Endometrial microvascular endothelial cells (primary cell): ENCODE measurements around the gene MYORG. TPM values are rescaled to one million over a fixed set of nuclear protein-coding genes. Genes with fewer than 3 reads are reported as not detected.

Experiments used
- in situ Hi-C: cut with HindIII; loops from 2 replicates; pipeline ENCODE4 v1.10.0; 2017; ENCODE audit warnings: low sequenced_read_pairs, low pct_unique_long_range_greater_than_20kb; ENCODE audit errors: inconsistent ontology term
- total RNA-seq: library from RNA; depleted of rRNA; stranded (reverse); fragments of >200 nt; gene quantifications from one replicate; pipeline ENCODE4 v1.2.3, GENCODE V29; 2015; ENCODE audit errors: inconsistent ontology term

MYORG gene
- 10.4 TPM for total RNA-seq

DNA sequence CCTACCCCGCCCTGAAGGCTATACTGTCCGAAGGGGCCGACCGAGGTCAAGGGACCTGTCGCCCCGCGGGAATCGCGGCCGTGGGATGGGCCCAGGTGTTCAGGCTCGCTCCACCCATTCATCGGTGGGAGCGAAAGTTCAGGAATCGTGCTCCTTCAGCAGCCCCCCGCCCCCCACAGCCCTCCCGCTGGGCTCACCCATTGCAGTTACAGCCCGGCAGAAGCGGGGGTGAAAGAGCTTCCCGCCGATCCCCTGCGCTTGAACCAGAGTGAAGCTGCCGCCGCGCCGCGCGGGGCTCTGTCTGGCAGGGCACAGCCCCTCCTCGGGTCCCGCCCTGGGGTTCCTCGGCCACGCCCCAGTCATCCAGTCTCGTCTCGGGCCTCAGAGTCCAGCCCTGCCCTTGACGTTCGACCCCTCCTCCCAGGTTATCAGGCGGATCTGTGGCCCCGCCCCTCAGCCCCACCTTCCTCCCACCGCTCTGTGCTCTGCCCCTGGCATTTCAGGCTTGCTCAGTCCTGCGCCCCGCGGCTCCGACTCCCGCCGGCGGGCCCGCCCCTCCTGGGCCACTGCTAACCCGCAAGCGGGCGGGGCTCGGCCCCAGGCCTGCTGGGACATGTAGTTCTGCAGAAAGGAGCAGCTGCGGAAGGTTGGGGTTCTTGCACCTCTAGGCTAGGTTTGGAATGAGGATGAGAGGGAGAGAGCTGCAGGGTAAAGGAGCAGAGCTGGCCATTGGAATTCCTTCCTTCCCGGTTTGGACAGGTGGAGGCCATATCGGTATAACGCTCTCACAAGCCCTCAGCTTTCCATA is at the start of gene MYORG:
Gene MYORG, minus strand, starts transcription at position 303 of the 808 bp plus-strand sequence. CDS start 3,955 bp downstream, outside the sequence.
- in situ Hi-C loops = no loop called here

DNA sequence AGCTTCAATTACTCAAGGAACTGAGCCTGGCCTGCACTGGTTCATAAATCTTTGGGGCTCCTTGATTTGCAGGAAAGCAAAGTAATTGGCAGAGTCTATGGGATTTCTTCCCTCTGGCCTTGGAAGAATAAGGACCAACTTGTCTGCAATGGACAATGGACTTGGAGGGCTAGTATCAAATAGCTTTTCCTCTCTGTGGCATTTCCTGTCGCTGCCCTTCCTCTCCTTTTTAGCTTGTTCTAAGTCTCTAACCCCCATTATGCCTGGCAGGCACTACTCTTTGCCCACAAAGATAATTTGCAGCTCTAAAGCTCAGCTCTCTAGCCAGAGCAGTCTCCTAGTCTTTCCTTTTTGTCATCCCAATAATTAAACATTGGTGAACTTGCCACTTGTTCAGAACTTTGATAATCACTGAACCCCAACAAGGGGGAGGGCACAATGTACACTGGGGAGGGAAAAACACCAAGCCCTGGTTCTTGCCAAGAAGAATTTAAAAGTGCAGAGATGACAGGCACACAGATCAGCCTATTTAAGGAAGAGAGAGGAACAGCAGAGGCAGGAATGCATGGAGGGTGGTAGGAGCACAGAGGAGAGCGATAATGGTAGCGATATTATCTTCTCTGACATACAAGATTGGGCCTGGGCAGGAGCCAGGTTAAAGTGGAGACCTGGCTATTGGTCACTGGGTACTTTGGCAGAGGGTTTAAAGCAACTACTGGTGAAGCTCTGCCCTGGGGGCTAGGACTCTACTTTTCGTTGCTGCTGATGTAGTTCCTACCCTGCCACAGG is 43.2 kb upstream of the MYORG start:
- in situ Hi-C loops = no loop called here

DNA sequence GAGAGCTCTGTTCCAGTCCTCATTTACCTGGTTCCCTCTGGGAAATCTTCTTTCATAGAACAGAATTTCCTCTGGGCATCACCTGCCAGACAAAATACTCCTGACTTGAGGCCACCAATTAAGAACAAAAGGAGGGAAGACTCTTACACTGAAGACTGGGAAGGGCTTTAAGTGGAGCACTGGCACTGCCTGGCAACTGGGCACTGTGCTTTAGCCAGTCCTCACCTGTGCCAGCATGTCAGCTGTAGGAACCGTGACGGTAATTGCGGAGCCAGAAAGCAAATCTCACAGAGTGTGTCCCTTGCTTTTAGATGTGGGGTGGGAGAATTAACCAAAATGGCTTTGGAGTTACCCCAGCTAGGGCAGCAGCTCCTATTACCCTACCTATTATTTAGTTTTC is 41.0 kb upstream of the MYORG start:
- in situ Hi-C loops = no loop called here

DNA sequence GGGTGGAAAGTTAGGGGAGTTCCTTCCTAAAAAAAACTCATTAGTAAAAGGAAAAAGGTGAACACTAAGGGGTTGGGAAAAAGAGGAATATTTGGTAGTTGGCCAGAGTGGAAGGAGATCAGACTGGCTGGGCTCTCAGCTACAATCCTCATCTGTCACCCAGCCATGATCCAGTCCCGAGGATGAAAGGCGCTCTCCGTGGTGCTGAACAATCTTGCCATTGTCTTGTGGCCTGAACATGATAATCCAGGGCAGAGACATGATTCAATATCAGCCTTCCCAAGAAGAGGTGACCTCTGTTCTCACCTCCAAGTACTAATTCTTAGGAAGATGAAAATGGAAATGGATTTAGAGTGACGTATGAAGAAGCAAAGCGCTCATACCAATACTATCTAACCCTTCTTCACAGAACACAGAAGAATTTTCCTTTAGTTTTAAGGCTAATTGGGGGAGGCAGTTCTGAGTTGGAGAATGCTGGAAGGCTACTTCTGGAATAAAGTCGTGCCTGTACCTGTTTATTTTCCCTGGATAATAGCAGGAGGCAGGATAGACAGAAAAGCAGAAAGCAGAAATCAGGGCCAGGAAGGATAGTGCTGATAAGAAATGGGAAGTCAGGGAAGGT is 36.6 kb upstream of the MYORG start:
- in situ Hi-C loops = no loop called here

DNA sequence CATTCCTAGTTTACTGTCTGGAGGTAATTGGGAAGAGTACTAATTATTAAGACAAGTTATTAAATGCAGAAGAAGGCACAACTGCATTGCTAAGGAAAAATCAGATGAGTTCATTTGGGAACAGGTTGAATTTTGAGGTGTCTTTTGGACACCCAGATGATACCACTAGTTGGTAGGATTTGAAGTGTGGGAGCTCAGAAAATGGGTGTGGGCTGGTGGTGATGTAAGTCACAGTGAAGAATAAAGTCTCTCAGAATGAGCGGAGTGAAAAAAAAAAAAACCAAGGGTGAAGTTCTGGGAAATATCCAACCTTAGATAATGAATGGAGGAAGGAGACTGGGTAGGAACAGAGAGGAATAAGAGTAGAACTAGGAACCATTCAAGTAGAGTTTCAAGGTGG is 35.6 kb upstream of the MYORG start:
- in situ Hi-C loops = no loop called here

DNA sequence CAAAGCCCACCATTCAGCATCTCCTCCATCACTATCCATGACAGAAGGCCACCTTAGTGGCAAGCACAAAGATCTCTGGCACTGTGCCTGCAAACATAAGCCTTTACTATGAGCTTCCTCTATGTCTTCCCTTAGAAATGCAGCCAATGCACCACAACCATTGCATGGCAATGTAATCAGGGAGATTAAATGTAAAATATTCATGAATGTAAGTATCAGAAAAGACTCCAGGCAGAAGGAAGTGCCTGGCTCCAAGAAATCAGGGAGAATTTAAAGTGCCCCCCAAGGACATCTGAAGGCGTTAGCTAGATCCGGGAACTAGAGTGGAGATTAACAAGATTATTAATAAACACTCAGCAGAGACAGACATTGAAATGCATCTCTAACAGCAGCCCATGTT is 32.5 kb upstream of the MYORG start:
- in situ Hi-C loops = no loop called here

DNA sequence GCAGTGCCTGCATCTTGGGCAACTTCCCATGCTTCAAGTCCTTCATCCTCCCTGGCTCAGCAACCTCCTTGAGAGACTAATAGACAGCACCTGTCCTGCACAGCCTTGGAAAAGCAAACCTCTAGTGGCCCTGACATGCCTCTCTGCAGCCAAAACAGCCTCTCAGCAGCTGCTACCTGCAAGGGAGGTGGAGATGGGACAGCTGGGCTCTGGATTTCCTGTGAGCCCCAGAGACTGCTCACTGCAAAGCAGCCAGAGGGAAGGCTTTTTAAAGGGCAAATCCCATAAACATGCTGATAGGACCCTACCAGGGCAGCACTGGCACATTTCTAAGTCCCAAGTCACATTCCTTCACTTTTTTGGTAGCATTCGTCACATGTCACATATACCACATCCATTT is 31.5 kb upstream of the MYORG start:
- in situ Hi-C loops = no loop called here

DNA sequence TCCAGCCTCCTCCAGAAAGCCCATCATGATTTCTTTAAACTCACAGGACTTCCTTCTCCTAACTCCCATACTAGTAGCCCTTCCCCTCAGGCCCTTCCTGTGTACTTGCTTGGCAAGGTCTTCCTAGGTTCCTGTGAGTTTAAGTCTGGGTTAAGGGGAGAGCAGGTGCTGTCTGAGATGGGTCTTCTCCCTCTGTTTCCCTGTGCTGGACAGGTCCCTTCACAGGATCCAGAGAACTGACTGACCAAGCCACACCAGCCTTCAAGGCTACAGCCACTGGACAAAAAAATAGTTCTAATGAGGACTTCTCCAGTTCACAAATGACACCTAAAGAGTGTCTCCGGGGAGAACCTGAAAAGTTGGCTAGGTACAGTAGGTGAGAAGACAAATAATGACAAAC is 29.5 kb upstream of the MYORG start:
- in situ Hi-C loops = no loop called here

DNA sequence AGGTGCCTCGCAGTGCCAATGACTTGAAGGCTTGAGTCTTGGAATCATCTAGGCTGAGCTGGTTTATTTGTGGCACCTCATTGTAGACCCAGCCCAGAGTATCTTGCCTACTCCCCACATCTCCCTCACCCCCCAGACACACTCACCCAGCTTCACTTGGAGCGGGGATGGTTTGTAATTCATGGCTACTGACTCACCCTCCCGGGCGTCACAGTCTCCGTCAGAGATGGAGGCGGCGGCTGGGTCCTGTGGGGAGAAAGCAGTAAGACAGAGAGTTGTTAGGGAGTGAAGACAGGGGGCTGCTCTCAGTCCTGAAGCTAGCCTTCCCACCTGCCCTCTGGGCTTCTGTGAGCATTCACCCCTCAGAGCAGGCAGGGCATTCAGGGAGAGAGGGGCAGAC is 29.0 kb upstream of the MYORG start:
- in situ Hi-C loops = no loop called here

DNA sequence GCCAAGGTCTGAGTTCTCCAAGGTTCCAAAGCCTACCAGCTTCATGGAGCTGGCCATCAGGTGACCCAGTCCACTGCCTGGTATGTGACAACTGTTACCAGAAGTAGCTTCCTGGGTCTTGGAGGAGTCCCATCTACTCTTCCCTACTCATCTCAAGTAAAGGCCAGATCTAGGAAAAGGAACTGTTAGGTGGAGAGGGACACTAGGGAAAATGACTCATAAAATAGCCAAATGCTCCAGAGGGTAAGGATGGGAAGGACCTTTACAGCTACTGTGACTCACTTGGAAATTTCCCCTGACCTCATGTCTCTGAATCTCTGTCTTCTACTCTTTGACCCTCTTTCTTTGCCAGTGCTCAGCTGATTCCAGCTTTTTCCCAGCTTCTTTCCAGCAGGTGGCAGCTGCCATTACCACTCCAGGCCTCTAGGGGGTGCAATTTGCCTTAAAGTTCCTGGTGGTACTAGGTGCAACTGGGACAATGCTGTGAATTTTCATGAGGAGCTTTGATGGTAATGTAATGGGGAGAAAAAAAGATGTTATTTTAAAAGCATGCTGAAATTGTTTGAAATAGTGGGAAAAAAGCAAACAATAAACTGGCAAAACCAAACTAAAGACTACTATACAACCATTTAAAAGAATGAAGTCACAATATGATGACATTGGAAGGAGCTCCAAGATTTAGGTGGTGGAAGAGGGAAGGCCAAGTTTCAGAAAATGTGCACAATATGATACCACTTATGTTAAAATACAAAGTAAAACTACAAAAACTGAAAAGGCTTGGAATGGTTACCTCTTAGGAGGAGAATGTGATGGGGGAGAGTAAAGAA is 27.1 kb upstream of the MYORG start:
- in situ Hi-C loops = no loop called here

DNA sequence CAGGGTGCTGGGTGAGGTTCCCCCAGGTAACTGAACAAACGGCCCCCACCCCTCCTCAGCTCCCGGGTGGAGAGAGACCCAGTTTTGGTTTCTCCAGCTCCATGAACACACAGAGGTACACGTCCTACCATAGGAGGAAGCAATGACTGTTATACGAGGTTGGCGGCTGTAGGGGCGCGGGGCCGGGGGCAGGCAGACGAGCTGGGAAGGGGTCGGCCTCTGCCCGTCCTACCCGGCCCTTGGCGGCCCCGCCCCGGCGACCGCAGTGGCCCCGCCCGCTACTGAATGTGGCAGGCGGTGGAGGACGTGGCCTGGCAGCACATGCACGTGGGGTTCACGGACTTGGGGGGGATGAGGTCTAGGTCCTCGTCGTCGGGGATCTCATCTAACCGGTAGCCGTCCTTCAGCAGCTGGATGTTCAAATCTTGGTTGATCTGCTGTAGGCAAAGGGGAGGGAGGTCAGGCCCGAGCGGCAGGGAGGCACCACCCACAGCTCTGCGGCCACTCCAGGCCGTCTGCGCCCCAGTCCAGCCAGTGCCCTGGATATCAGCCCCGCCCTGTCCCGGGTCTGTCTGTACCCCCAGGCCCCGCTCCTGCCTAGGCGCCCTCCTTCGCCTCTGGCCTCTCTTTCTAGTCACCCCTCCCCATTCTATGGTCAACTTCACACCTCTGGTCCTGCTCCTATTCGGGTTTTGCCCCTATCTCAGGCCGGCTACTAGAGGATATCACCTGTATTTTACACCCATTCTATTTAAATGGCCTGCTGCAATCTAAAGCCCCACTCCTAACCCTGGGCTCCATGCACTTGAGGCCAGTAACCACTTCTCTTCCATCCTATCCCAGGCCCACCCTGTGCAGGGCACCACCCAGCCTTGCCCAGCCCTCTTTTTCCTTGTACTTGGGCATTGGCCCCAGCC is 24.2 kb upstream of the MYORG start:
- in situ Hi-C loops = no loop called here

DNA sequence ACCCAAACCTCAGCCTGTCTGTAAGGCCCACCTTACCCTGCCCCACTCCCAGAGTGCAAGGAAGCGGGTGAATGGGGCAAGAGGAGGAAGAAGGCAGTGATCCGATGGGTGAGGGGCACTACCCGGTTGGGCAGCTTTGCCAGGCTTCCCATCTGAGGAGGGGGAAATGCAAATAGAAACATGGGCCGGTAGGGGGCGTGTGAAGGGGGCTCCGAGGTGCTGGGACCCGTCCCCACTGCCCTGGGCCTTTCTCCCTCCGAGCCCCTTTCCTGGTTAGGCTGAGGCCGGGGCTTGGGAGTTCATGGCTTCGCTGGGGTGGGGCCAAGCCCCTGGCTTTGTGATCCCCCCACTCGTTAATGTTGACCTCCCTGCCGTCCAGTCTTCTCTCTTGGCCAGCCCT is 23.6 kb upstream of the MYORG start:
- in situ Hi-C loops = no loop called here

DNA sequence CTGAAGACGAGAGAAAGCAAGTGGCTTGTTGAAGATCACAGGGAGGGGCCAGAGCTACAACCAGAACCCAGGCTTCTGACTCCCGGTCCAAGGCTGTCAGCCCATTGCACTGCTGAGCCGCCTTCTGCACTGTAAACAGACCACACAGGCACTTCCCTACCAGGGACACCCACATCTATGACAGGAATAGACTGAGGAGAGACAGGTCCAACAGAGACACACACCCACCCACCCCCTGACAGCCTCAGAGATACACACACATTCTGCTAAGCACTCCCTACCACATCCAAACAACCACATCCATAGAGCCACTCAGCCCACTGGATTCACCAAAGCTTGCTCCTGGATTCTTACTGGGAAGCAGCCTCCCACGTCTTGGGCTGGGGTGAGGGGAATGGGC is 23.0 kb upstream of the MYORG start:
- in situ Hi-C loops = no loop called here

DNA sequence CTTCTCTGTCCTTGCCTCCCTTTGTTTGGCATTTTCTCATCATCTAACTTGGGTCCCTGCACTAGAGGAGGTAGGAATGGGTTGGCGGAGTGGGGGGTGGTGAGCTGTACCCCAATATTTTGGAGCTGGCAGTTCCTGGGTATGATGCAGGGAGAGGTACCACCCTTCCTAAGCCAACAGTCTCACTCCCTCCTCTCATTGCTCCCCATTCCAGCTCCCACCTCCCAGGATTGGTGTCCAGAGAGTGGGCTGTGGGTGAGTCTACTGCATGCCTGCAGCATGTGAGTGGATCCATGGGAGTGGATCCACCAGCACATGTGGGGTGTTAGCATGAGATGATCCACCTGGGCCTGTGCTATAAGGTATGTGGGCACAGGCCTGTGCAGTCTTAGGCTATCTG is 22.2 kb upstream of the MYORG start:
- in situ Hi-C loops = no loop called here

DNA sequence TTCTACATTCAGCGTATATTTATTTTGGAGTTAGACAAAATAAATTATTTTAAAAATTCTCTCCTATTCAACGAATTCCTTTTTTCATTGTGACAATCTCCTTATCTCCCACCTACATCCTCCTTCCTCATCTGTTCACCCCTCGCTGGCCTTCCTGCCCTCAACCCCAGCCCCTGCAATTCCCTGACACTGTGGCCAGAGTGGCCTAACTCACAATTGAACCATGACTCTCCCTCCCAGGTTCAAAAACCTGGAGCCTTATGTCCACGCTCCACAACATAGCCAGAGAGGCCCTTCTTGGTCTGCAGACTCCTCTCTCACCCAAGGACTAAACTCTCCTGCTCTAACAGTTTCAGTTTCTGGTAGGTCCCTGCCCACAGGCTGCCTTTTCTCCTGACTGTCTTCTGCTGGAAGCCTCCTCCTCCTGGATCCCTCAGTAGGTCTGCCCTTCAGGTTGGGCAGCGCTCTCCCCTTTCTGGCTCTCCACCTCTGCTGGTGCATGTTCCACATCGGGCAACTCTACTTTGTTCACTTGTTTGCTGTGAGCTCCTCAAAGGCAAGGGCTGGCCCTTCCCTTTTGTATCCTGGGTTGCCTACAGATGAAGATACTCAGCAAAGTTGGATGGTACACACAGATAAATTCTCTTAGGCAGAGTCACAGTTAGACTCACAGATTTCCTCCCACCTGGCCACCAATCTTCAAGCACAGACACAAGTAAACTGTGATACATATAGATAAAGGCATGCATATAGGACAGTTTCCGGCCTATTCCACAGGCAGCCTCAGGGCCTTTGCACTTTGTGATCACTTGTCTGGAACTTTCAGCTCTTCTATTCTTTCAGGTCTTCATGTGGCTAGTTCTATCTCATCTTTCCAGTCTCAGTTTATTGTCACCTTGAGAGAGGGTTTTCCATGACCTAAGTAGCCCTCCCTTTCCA is 19.8 kb upstream of the MYORG start:
- in situ Hi-C loops = no loop called here

DNA sequence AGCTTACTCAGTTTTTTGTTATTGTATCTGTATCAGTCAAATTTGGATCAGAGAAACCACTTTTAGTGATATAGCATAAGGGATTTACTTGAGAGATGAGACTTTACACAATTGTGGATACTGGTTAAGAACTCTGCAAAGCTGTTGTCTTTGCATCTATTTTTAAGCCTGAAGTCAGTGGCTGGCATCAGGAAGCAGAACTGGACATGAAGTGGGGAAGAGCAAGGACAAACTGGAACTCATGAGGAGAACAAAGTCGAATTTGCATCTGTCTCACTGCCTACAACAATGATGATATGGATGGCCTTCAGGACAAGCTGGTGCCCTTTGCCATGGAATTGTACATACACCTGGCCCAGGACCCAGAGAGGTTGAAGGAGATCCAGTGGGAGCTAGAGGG is 15.8 kb upstream of the MYORG start:
- in situ Hi-C loops = no loop called here

DNA sequence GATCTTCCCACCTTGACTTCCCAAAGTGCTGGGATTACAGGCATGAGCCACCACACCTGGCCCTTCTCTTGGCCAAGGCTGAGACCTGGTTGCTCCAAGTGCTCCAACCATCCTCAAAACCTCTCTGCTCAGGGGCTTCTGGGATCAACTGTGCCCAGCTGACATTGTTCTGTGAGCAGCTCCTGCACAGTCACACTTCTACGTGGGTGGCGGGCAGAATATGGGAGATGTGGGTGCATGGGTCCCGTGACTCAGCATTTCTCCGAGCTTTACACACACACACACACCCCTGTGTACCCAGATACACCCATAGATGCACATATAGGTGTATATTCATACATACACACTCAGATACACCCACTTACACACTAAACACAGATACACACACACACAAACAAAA is 10.5 kb upstream of the MYORG start:
- in situ Hi-C loops = no loop called here
